ENCODE results near the gene SYCP2.
"Not testable (repeated sequence)": the region's sequence is repeated elsewhere in the genome, so short reads cannot be mapped to it uniquely, and the experiment has no call there.

Gene SYCP2, protein sequence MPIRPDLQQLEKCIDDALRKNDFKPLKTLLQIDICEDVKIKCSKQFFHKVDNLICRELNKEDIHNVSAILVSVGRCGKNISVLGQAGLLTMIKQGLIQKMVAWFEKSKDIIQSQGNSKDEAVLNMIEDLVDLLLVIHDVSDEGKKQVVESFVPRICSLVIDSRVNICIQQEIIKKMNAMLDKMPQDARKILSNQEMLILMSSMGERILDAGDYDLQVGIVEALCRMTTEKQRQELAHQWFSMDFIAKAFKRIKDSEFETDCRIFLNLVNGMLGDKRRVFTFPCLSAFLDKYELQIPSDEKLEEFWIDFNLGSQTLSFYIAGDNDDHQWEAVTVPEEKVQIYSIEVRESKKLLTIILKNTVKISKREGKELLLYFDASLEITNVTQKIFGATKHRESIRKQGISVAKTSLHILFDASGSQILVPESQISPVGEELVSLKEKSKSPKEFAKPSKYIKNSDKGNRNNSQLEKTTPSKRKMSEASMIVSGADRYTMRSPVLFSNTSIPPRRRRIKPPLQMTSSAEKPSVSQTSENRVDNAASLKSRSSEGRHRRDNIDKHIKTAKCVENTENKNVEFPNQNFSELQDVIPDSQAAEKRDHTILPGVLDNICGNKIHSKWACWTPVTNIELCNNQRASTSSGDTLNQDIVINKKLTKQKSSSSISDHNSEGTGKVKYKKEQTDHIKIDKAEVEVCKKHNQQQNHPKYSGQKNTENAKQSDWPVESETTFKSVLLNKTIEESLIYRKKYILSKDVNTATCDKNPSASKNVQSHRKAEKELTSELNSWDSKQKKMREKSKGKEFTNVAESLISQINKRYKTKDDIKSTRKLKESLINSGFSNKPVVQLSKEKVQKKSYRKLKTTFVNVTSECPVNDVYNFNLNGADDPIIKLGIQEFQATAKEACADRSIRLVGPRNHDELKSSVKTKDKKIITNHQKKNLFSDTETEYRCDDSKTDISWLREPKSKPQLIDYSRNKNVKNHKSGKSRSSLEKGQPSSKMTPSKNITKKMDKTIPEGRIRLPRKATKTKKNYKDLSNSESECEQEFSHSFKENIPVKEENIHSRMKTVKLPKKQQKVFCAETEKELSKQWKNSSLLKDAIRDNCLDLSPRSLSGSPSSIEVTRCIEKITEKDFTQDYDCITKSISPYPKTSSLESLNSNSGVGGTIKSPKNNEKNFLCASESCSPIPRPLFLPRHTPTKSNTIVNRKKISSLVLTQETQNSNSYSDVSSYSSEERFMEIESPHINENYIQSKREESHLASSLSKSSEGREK (N-terminal part only)

DNA sequence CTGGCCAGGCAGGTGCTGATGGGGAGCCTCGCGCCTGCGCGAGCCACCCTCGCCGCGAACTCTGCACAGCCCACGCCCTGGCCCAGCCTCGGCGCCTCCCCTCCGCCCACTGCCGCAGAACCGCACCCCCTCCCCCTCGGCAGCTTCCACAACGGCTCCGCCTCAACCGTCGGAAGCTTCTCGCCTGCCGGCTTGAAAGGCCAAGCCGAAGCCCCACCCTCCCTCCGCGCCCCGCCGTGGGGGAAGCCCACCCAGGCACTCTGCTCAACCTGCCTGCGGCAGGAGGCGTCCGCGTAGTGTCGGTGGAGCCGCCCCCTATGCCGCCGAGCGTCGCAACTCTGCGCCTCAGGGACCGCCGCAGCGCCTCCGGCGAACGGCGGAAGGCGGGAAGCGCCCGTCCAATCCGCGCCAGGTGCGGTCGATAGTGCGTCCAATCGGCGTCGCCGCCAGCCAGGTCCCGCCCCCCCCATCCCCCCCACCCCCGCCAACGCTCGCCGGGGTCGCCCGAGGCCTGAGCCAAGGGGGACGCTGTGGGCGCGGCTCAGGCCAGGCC, at the start of gene SYCP2:
SYCP2 (minus strand) TSS at position 342 of the 553 bp plus-strand sequence. CDS start 11,224 bp downstream, outside the sequence.
- DNase-seq (ENCODE audit: low read depth in 4 of 4, low spot score in 1 of 4), result peak in 3 of 4 experiments; percentile 30 to 36 (median 34)

DNA sequence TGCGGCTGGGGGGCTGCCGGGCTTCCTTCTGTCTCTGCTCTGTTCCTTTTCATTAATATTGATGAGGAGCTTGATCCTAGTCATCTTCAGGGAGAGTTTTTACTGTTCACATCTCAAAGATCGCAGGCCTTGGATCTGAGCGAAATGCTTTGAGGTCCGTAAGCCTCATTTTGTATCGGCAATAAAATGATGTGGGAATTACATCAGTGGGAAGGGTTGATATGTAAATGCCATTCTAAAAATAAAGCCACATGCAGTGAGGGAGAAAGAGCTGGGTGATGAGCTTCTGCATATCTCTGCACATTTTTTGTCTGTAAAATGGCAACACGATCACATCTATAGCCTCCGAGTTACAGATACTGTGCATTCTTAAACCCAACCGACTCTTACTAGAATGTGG, 49.6 kb upstream of the SYCP2 start:
- no peak for DNase-seq (ENCODE audit: low read depth in 4 of 4, low spot score in 1 of 4)

DNA sequence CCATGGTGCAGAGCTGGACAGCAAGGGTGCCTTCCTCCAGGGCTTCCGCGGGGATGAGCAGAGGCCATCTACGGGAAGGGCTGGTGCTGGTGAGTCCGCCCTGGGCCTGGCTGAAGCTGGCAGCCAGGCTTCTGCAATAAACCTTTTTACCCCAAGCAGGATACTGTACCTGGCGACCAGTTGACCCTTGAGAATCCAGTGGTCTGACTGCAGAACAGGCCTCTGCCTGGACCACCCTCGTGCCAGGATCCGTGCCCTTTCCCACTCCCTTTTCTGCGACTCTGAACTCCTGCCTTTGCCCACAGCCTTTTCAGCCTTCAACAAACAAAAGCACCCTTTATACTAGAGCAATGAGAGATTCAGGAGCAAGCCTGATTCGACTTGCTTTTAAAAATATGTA, 43.6 kb upstream of the SYCP2 start:
- DNase-seq (ENCODE audit: low read depth in 4 of 4, low spot score in 1 of 4), result no peak

DNA sequence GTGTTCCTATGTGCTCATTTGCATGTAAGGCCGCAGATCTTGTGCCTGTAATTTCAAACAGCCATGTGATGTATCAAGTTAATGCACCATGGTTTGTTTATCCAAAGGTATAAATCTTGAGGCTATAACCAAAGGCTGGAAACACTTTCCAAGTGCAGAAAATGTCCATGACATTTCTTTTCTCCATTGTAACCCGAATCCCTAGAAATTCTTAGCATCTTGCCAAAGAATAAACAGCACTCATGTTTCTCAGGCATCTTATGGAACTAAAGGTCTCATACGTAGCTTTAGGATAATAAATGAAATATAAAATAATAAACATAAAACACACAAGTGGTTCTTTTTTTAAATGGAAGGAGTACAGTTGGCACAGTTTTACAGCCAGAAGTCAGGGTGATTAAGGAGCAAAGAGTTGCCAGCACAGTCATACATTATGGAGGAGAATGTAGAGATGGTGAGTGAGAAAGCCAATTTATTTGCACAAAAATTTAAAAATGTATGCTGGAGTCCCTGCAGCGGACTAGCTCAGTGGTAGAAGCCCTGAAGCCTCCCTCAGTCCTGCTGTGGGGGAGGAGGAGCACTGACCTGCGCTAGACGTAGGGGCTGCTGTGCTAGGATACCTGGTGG, 42.8 kb upstream of the SYCP2 start:
- no peak for DNase-seq (ENCODE audit: low read depth in 4 of 4, low spot score in 1 of 4)

GRCh38 chr20:59972037-59972801, 38.8 kb upstream of the SYCP2 start:
- DNase-seq (ENCODE audit: low read depth in 4 of 4, low spot score in 1 of 4), result no peak

- DNase-seq (ENCODE audit: low read depth in 4 of 4, low spot score in 1 of 4), result no peak
Measured at GRCh38 chr20:59971428-59971827, 38.0 kb upstream of the SYCP2 start.

DNA sequence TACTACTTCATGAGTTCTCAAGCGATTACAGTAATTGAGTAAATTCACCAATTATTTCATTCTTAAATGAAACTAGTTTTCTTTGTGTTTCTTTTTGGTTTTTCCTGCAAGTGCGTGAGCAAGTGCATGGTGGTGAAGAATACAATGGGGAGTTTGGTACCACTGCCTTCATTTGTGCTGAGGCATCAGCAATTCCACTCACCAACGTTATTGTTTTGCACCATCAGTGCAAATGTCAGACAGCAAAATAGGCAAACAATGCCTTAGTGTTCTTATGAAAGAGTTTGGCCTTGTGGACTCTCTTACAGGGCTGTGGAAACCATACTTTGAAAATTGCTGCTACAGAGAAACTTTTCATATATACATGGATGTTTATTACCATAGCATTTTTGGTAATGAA, 33.0 kb upstream of the SYCP2 start:
- no peak for DNase-seq (ENCODE audit: low read depth in 4 of 4, low spot score in 1 of 4)

DNA sequence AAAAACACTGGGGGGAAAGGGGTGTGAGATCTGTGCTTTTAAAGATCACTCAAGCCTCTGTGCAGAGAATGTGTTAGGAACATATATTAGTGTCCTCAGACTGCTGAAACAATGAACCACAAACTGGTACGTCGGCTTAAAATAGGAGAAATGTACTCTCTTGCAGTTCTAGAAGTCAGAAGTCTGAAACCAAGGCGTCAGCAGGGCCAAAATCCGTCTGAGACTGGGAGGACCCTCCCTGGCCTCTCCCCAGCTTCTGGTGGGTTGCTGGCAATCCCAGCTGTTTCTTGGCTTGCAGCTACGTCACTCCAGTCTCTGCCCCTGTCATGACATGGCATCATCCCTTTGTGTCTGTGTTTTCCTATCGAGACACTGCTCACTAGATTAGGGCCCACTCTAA, 28.7 kb upstream of the SYCP2 start:
- no peak for DNase-seq (ENCODE audit: low read depth in 4 of 4, low spot score in 1 of 4)

DNA sequence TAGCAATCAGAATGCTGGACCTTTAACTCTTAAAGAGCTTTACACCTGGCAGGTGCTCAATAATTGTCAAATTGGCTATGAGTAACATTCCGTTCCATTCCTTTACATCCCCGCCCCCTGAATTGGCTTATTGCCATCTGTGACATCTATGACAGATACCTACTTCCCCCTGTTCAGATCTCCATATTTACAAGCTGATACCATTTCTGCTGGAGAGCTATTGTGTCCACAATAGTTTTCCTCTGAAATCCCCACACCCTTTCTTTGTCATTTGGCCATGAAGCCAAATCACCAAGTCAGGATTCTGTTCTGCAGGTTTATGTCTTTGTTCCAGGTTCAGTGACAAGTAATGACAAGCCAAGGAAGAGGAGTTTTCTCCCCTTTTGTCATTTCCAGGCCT, 28.0 kb upstream of the SYCP2 start:
- no peak for DNase-seq (ENCODE audit: low read depth in 4 of 4, low spot score in 1 of 4)

DNA sequence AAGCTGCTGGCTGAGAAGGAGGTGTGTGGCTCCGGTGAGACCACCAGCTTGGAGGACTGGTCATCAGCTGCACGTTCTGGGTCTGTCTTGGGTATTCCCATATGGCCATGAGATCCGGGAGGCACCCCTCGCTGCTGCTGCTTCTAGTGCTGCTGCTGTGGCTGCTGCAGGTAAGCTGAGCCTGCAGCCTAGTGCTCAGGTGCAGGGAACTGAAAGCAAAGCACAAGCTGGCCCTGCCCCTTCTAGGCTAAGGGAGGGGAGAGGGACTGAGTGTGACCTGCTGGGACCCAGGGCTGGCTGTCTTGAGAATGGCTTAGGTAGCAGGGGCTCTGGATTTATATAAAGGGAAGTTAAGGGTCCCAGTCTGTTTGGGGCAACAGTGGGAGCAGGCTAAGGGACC, 25.2 kb upstream of the SYCP2 start:
- no peak for DNase-seq (ENCODE audit: low read depth in 4 of 4, low spot score in 1 of 4)

DNA sequence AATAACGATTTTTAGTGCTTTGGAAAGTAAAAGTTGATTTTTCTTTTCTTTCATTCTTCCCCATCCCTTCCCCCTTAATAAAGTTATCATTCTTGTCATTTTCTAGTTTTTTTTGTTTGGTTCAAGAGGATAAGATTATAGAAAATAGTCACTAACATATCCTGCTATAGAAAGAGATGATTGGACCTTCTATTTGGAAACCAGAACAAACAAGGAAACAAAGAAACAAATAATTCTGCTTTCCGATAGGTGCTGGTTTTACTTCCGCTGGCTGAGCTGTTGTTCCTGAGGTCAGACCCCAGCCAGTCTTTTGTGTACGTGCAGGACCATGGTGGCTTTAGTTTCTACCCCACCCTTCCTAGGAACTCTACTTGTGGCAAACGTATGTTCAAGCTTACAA, 24.7 kb upstream of the SYCP2 start, which contains the start of gene CDH26:
CDH26 (plus strand) TSS at position 301 of the 400 bp plus-strand sequence. CDS start 304 bp downstream, outside the sequence.
- no peak for DNase-seq (ENCODE audit: low read depth in 4 of 4, low spot score in 1 of 4)

GRCh38 chr20:59957568-59957967, 24.1 kb upstream of the SYCP2 start:
- not testable (repeated sequence) for DNase-seq (ENCODE audit: low read depth in 4 of 4, low spot score in 1 of 4)

GRCh38 chr20:59955131-59955796, 21.8 kb upstream of the SYCP2 start:
- DNase-seq (ENCODE audit: low read depth in 4 of 4, low spot score in 1 of 4), result no peak

DNA sequence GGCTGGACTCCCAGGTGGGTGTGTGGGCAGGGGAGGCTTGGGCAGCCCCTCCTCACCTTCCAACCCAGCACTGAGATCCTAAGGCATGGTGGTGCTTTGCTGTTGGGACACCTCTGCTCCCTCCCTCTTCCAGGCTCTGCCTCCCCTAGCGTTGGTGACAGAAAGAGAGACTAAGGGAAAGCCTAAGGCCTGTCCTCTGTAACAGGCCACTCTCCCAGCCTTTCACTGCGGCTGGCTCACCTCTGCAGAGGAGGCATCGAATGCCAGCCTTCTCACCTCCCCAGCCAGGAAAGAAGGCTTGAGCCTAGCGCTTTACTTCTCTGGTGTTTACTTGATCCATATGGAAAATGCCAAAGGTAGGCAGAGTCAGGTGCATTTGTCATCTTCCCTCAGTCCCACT, 21.3 kb upstream of the SYCP2 start:
- no peak for DNase-seq (ENCODE audit: low read depth in 4 of 4, low spot score in 1 of 4)

DNA sequence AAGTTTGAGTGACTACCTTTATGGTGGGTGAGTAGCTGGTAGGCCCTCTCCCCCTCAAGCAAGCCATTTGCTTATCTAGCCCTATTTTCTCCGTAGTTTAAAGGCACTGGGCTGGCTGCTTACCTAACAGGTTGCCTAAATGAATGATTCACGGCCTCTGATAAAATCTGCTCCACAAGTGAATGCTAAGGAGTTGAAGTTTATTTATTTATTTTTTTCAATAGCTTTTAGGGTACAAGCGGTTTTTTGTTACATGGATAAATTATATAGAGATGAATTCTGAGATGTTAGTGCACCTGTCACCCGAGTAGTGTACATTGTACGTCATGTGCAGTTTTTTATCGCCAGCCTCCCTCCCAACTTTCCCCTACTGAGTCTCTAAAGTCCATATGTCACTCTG, 16.5 kb upstream of the SYCP2 start:
- DNase-seq (ENCODE audit: low read depth in 4 of 4, low spot score in 1 of 4), result no peak

DNA sequence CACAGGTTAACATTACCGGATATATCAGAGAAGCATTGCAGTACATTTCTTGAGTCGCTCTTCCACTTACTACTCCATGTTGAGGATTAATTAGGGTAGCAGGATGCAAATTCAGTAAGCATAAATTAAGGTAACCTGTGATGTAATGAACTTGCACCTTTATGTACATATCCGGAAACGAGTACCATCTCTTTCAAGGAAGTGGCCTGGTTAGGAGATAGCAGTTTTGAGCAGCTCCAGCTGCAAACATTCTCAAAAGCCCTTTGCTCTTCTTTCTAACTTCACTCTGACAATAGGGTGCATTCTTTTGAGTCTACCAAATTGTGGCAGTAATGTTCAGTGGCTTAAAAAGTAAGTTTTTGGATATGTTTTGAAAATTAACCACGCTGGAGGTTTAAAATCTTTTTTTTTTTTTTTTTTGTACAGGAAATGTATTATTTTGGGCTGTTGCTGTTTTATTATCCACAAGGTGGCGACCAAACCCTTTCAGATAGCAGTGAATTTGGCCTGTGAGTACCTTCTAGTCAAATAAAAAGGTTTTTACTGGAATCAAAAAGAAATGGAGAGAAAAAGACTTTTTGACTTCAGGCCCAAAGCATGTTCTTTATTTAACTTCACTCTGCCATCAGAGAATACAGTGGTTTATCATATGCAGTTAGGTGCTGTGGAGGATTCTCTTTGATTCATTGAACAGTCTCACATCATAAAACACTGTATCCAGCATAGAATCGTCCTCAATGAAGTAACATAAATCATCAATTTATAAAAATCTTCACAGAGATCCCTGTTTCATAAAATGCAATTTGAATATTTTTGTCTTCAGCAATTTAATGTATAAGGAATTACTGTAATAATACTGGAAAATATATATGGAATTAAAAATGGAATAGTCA, 15.6 kb upstream of the SYCP2 start:
- DNase-seq (ENCODE audit: low read depth in 4 of 4, low spot score in 1 of 4), result no peak

DNA sequence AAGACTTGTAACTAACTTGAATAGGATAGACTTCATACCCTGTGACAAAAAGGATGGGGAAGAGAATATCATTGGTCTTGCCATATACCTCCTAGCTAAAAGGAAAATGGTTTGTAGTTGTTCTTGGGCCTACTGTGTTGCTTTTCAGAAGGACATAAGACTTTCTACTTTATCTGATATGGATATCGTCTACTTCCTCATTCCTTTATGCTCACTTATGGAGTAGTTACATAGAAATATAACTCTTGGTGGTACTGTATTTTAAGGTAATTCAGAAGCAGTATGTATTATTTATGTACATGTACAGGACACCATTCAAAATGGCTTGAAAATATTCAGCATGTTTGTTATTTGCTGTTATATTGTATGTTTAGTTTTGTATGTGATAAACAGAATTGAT, 14.8 kb upstream of the SYCP2 start:
- no peak for DNase-seq (ENCODE audit: low read depth in 4 of 4, low spot score in 1 of 4)

DNA sequence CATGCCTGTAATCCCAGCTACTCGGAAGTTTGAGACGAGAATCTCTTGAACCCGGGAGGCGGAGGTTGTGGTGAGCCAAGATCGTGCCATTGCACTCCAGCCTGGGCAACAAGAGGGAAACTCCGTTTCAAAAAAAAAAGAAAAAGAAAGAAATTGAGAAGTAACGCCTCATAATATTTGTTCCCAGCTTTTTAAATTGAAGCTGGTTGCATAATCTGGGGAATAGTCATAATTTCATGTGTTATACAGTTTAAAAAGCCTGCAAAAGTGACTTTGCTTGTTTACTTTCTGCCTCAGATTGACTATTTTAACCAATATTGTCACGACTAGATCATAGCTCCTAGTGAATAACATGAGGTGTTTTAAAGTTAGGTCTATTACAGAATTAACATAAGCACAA, 13.9 kb upstream of the SYCP2 start:
- DNase-seq (ENCODE audit: low read depth in 4 of 4, low spot score in 1 of 4), result no peak
